GM19438 (cell line): Measurements from ENCODE around the gene KCNQ1.
A peak's percentile ranks its signal among the peaks of the same experiment; 100 is the strongest.

Experiments used
- ATAC-seq: cut with Tn5 transposase; IDR thresholded peaks from one replicate; pipeline ENCODE4 v1.9.1; 2021; ENCODE audit warnings: low read depth; ENCODE audit not compliant: unreplicated experiment

The KCNQ1 gene

GRCh38 chr11:2531277-2531986 lies 86.6 kb downstream of the KCNQ1 start:
- ATAC-seq: no peak

GRCh38 chr11:2531987-2532703 lies 87.3 kb downstream of the KCNQ1 start:
- no peak for ATAC-seq

GRCh38 chr11:2532704-2533586 lies 88.1 kb downstream of the KCNQ1 start:
- ATAC-seq: peak; percentile 60

GRCh38 chr11:2533587-2534133 lies 88.9 kb downstream of the KCNQ1 start:
- ATAC-seq: no peak

GRCh38 chr11:2534134-2534956 lies 89.5 kb downstream of the KCNQ1 start:
- ATAC-seq: no peak

- ATAC-seq: no peak
Observed at GRCh38 chr11:2534957-2535672, 90.3 kb downstream of the KCNQ1 start.

GRCh38 chr11:2535673-2536439 lies 91.0 kb downstream of the KCNQ1 start:
- no peak for ATAC-seq

- ATAC-seq: no peak
Observed at GRCh38 chr11:2536440-2536989, 91.7 kb downstream of the KCNQ1 start.

- no peak for ATAC-seq
Observed at GRCh38 chr11:2537010-2537705, 92.3 kb downstream of the KCNQ1 start.

GRCh38 chr11:2537896-2538724 lies 93.3 kb downstream of the KCNQ1 start:
- no peak for ATAC-seq

GRCh38 chr11:2538951-2539350 lies 94.1 kb downstream of the KCNQ1 start:
- no peak for ATAC-seq

GRCh38 chr11:2539371-2540222 lies 94.8 kb downstream of the KCNQ1 start:
- no peak for ATAC-seq

GRCh38 chr11:2540223-2540991 lies 95.6 kb downstream of the KCNQ1 start:
- ATAC-seq: no peak

GRCh38 chr11:2540992-2541680 lies 96.3 kb downstream of the KCNQ1 start:
- no peak for ATAC-seq

- ATAC-seq: no peak
Observed at GRCh38 chr11:2541881-2542361, 97.1 kb downstream of the KCNQ1 start.
